ENCODE data around the gene SOWAHA.
A peak's percentile ranks its signal among the peaks of the same experiment; 100 is the strongest.

SOWAHA gene

GRCh38 chr5:132810605-132811004, 2.5 kb upstream of the SOWAHA start:
- DNase-seq: no peak

GRCh38 chr5:132812123-132812765, 858 bp upstream of the SOWAHA start:
- peak in 1 of 2 experiments; percentile 28 for DNase-seq

- no peak for DNase-seq
Measured at GRCh38 chr5:132813599-132814502, 749 bp downstream of the SOWAHA start.

GRCh38 chr5:132814503-132815294, 1.6 kb downstream of the SOWAHA start:
- no peak for DNase-seq

- no peak for DNase-seq
Measured at GRCh38 chr5:132815454-132815853, 2.4 kb downstream of the SOWAHA start.

GRCh38 chr5:132816083-132816482, 3.0 kb downstream of the SOWAHA start:
- no peak for DNase-seq

- no peak for DNase-seq
Measured at GRCh38 chr5:132816554-132816953, 3.5 kb downstream of the SOWAHA start.

- no peak for DNase-seq
Measured at GRCh38 chr5:132817011-132817410, 3.9 kb downstream of the SOWAHA start.

- no peak for DNase-seq
Measured at GRCh38 chr5:132819468-132819867, 6.4 kb downstream of the SOWAHA start.

- DNase-seq: peak; percentile 9 to 74
Measured at GRCh38 chr5:132820162-132820754, 7.2 kb downstream of the SOWAHA start.

GRCh38 chr5:132821350-132821749, 8.2 kb downstream of the SOWAHA start:
- no peak for DNase-seq

GRCh38 chr5:132821791-132822190, 8.7 kb downstream of the SOWAHA start:
- DNase-seq: no peak

- no peak for DNase-seq
Measured at GRCh38 chr5:132822650-132823480, 9.8 kb downstream of the SOWAHA start.

- no peak for DNase-seq
Measured at GRCh38 chr5:132823481-132824050, 10.5 kb downstream of the SOWAHA start.

GRCh38 chr5:132824426-132824825, 11.3 kb downstream of the SOWAHA start:
- DNase-seq: no peak

GRCh38 chr5:132825033-132825833, 12.1 kb downstream of the SOWAHA start:
- no peak for DNase-seq

- no peak for DNase-seq
Measured at GRCh38 chr5:132825834-132826391, 12.8 kb downstream of the SOWAHA start.

GRCh38 chr5:132826424-132827082, 13.5 kb downstream of the SOWAHA start:
- DNase-seq: no peak

GRCh38 chr5:132827943-132828673, 15.0 kb downstream of the SOWAHA start:
- DNase-seq: no peak
